Thyroid gland (tissue), 4 donors: ENCODE measurements around the gene PDGFC. TPM values are rescaled to one million over a fixed set of nuclear protein-coding genes. Genes with fewer than 3 reads are reported as not detected.

Experiments
- DNase-seq, 2 donors: peaks; one replicate each; pipeline ENCODE4 v3.0.0-alpha.2; 2019
- H3K27ac ChIP-seq, 3 donors: fragments of 200-600 bp; sonication (generic); 1 replicate in 2 of 3; 2 replicates in 1 of 3; pipeline ENCODE4 v1.5.1; 2016 to 2019; ENCODE audit warnings: mild to moderate bottlenecking in 1 of 3, moderate library complexity in 1 of 3
- H3K27me3 ChIP-seq: fragments of 200-600 bp; sonication (generic); one replicate; pipeline ENCODE4 v1.5.1; 2019
- H3K36me3 ChIP-seq, 2 donors: fragments of 200-600 bp; sonication (generic); one replicate each; pipeline ENCODE4 v1.5.1; 2016 to 2019
- H3K4me1 ChIP-seq, 2 donors: fragments of 200-600 bp; sonication (generic); one replicate each; pipeline ENCODE4 v1.5.1; 2017 to 2019
- H3K4me3 ChIP-seq, 3 donors: fragments of 200-600 bp; sonication (generic); replicated peaks in 1 of 3; 1 replicate in 2 of 3; 2 replicates in 1 of 3; pipeline ENCODE4 v1.5.1; 2016; ENCODE audit warnings: mild to moderate bottlenecking in 1 of 3
- H3K9me3 ChIP-seq: fragments of 200-600 bp; sonication (generic); one replicate; pipeline ENCODE4 v1.5.1; 2017
- CTCF ChIP-seq, 6 experiments: fragments of 200-600 bp in 3 of 6; fragments of 450-650 bp in 3 of 6; sonication (generic) in 3 of 6; IDR thresholded peaks; one replicate each; pipeline ENCODE4 v1.5.1; 2016 to 2019; ENCODE audit warnings: antibody characterized with exemption in 6 of 6, mild to moderate bottlenecking in 2 of 6, inconsistent platforms in 1 of 6, moderate library complexity in 1 of 6
- POLR2A ChIP-seq, 2 donors: fragments of 450-650 bp; IDR thresholded peaks; one replicate each; pipeline ENCODE4 v1.6.1; 2017; ENCODE audit warnings: antibody characterized with exemption in 2 of 2, mild to moderate bottlenecking in 2 of 2, moderate library complexity in 1 of 2
- WGBS, 2 donors: methylation state at CpG; one replicate each; pipeline ENCODE4 v1.1.5; 2017; 5-methylcytosine and 5-hydroxymethylcytosine counted together
- intact Hi-C: fragments of 100-400 bp; cut with DNase I; formaldehyde crosslinking; loops from one replicate; pipeline ENCODE4 v1.15.1; 2023
- total RNA-seq, 4 donors: library from RNA; depleted of rRNA; stranded (reverse); fragments of >200 nt; gene quantifications; one replicate each; pipeline ENCODE4 v1.2.3, GENCODE V29; 2016

The PDGFC gene
- total RNA-seq, 4 donors from 2014 or later = 28.9 to 34.6 (median 29.9) TPM

DNA sequence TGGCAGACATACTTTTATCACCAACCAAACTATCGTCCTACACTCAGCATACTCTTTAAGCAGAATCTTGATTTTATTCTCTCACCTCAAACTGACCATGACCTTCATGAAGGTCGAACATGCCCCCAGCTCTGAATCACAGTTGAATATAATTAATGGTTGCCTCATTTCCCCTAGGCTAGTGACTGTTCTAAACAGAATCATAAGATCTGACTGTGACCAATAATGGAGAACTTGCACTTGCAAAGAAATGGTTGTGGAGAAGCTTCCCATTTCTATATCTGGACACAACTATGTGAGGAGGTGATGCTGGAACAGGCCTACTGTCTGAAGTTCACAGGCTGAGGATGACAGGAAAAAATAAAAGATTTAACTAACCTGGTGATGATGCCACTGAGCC is 85.1 kb downstream of the PDGFC start:
- intact Hi-C loops = no loop called here
- Histone ChIP-seq H3K4me1 (peaks cover 8 to 14% of the 10 kb centered on the region in 2 donors), H3K9me3 (no peaks in the 10 kb centered on the region), H3K36me3 (no peaks in the 10 kb centered on the region), H3K27me3 (no peaks in the 10 kb centered on the region), H3K4me3 (no peak overlapping the region), H3K27ac (no peak overlapping the region)
- 92 to 95% methylated on average over 2 of the region's 2 CpGs for WGBS, 2 donors
- no peak for DNase-seq
- TF ChIP-seq CTCF (IDR thresholded peaks at IDR 0.05) (no peak), POLR2A (IDR thresholded peaks at IDR 0.05) (no peak)

GRCh38 chr4:156885374-156885773 is 86.2 kb downstream of the PDGFC start:
- intact Hi-C loops = no loop called here
- no peak overlapping the region for H3K27ac ChIP-seq
- peaks cover 8 to 13% of the 10 kb centered on the region in 2 donors for H3K4me1 ChIP-seq
- DNase-seq = no peak
- no peaks in the 10 kb centered on the region for H3K27me3 ChIP-seq
- no peaks in the 10 kb centered on the region for H3K36me3 ChIP-seq
- no peaks in the 10 kb centered on the region for H3K9me3 ChIP-seq
- WGBS, 2 donors = 86 to 93% methylated on average over 1 of the region's 1 CpG
- TF ChIP-seq POLR2A (IDR thresholded peaks at IDR 0.05) = no peak
- no peak for TF ChIP-seq CTCF (IDR thresholded peaks at IDR 0.05)
- no peak overlapping the region for H3K4me3 ChIP-seq

DNA sequence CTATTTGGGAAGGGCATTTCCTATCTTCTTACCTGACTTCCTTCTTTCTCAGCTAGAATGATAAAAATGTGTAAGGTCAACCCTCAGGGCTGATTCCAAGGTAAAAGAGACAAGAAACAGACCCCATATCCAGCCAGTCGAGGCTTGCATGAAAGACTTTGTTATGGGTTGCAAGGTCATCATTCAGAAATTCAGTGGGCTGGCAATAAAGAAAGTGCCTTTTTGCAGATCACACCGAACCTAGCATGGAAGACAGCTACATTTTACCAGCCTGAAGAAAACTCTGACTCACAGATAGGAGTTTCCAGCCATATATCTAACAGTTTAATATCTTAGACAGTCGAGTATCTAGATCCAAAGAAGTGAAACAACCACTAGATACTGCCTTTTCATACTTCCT is 87.4 kb downstream of the PDGFC start:
- Histone ChIP-seq H3K27me3 (no peaks in the 10 kb centered on the region), H3K4me1 (peaks cover 0 to 5% of the 10 kb centered on the region in 2 donors), H3K36me3 (no peaks in the 10 kb centered on the region), H3K9me3 (no peaks in the 10 kb centered on the region), H3K27ac (no peak overlapping the region), H3K4me3 (no peak overlapping the region)
- TF ChIP-seq POLR2A (IDR thresholded peaks at IDR 0.05) (no peak), CTCF (IDR thresholded peaks at IDR 0.05) (no peak)
- intact Hi-C loops = no loop called here
- 71 to 85% methylated on average over 3 of the region's 3 CpGs for WGBS, 2 donors
- DNase-seq = no peak

DNA sequence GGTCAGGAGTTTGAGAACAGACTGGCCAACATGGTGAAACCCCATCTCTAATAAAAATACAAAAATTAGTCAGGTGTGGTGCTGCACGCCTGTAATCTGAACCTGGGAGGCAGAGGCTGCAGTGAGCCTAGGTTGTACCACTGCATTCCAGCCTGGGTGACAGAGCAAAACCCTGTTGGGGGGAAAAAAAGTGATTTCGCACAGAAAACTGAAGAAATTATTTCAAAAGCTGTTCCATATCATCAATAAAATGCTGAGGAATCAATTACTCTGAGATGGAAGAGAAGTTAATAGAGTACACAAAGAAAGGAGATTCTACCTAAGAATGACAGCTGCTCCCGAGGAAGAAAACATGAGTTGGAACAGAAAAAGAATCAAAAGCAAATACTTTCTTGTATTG is 95.9 kb downstream of the PDGFC start:
- no peak overlapping the region for H3K4me3 ChIP-seq
- no peak for DNase-seq
- H3K4me1 ChIP-seq = no peaks in the 10 kb centered on the region
- intact Hi-C loops = no loop called here
- H3K27me3 ChIP-seq = no peaks in the 10 kb centered on the region
- H3K27ac ChIP-seq = no peak overlapping the region
- no peak for TF ChIP-seq POLR2A (IDR thresholded peaks at IDR 0.05)
- TF ChIP-seq CTCF (IDR thresholded peaks at IDR 0.05) = no peak
- no peaks in the 10 kb centered on the region for H3K9me3 ChIP-seq
- H3K36me3 ChIP-seq = no peaks in the 10 kb centered on the region
- WGBS, 2 donors = 85 to 89% methylated on average over 3 of the region's 3 CpGs

GRCh38 chr4:156875055-156875454 is 96.5 kb downstream of the PDGFC start:
- H3K4me1 ChIP-seq = no peaks in the 10 kb centered on the region
- H3K36me3 ChIP-seq = no peaks in the 10 kb centered on the region

More at GRCh38 chr4:156875055-156875454, 96.5 kb downstream of the PDGFC start:
- intact Hi-C loops = no loop called here
- H3K27me3 ChIP-seq = no peaks in the 10 kb centered on the region
- DNase-seq = no peak
- no peak overlapping the region for H3K4me3 ChIP-seq
- no peak overlapping the region for H3K27ac ChIP-seq
- H3K9me3 ChIP-seq = no peaks in the 10 kb centered on the region
- TF ChIP-seq CTCF (IDR thresholded peaks at IDR 0.05) (no peak), POLR2A (IDR thresholded peaks at IDR 0.05) (no peak)
- 97 to 98% methylated on average over 1 of the region's 1 CpG for WGBS, 2 donors
